H1 (cell line): ENCODE measurements around the gene DYRK1A. TPM values are rescaled to one million over a fixed set of nuclear protein-coding genes. Genes with fewer than 3 reads are reported as not detected.

Experiments
- CTCF ChIA-PET: fragments of 300-600 bp; sonication (Branson Sonifier 250); formaldehyde crosslinking; loops from one replicate; lab custom pipeline; 2021; ENCODE audit not compliant: partially characterized antibody; lab: Charles Lee
- POLR2A ChIA-PET: fragments of 300-600 bp; sonication (Branson Sonifier 250); formaldehyde crosslinking; loops from one replicate; lab custom pipeline; 2021; ENCODE audit warnings: inconsistent platforms; ENCODE audit not compliant: partially characterized antibody; lab: Charles Lee
- DNase-seq, 2 experiments: peaks; one replicate each; pipeline versions ENCODE4 v3.0.0 to v3.0.0-alpha.2; 2010 to 2022; ENCODE audit warnings: low spot score in 2 of 2, low read depth in 1 of 2, mixed read lengths in 1 of 2
- FAIRE-seq: peaks from 2 replicates; lab custom pipeline; 2011; peaks lifted over from hg19 to GRCh38; lab: Jason Lieb, UNC
- H2AFZ ChIP-seq: 2 replicates; pipeline ENCODE4 v1.8.1; 2012; ENCODE audit warnings: low read length, inconsistent platforms
- H2AK5ac ChIP-seq: 2 replicates; pipeline ENCODE4 v1.6.1; 2013; ENCODE audit warnings: low read depth, low read length
- H2BK120ac ChIP-seq: replicated peaks from 2 replicates; pipeline ENCODE3; 2013; ENCODE audit warnings: low read depth, low read length, inconsistent platforms
- H2BK12ac ChIP-seq: 2 replicates; pipeline ENCODE4 v1.6.1; 2013; ENCODE audit warnings: low read depth, low read length
- H2BK15ac ChIP-seq: 2 replicates; pipeline ENCODE4 v1.6.1; 2013; ENCODE audit warnings: low read length
- H2BK20ac ChIP-seq: 2 replicates; pipeline ENCODE4 v1.6.1; 2013; ENCODE audit warnings: low read length
- H2BK5ac ChIP-seq: 2 replicates; pipeline ENCODE4 v1.6.1; 2013; ENCODE audit warnings: low read depth, low read length
- H3K14ac ChIP-seq: 2 replicates; pipeline ENCODE4 v1.6.1; 2013; ENCODE audit warnings: inconsistent platforms; ENCODE audit not compliant: insufficient read length
- H3K18ac ChIP-seq: 2 replicates; pipeline ENCODE4 v1.6.1; 2013; ENCODE audit warnings: low read length; ENCODE audit errors: extremely low read depth
- H3K23ac ChIP-seq: 2 replicates; pipeline ENCODE4 v1.6.1; 2013; ENCODE audit warnings: inconsistent platforms; ENCODE audit not compliant: insufficient read length
- H3K23me2 ChIP-seq: 2 replicates; pipeline ENCODE4 v1.6.1; 2013; ENCODE audit warnings: low read depth, low read length
- H3K27ac ChIP-seq: 2 replicates; pipeline ENCODE4 v1.6.1; 2011; ENCODE audit warnings: low read depth, low read length, inconsistent platforms
- H3K27me3 ChIP-seq, 4 experiments: replicated peaks in 1 of 4; 1 replicate in 1 of 4; 2 replicates in 3 of 4; pipeline versions ENCODE4 v1.6.1 to v1.8.1; 2011 to 2013; ENCODE audit warnings: low read length in 3 of 4, mild to moderate bottlenecking in 3 of 4, inconsistent platforms in 2 of 4, mixed read lengths in 2 of 4, moderate library complexity in 1 of 4; ENCODE audit not compliant: control insufficient read depth in 3 of 4, insufficient read depth in 3 of 4; ENCODE audit errors: extremely low read depth in 1 of 4
- H3K36me3 ChIP-seq, 4 experiments: 2 replicates each; pipeline versions ENCODE4 v1.6.1 to v1.8.1; 2011 to 2013; ENCODE audit warnings: mild to moderate bottlenecking in 4 of 4, low read length in 3 of 4, moderate library complexity in 2 of 4, control low read depth in 1 of 4, inconsistent platforms in 1 of 4; ENCODE audit not compliant: insufficient read depth in 4 of 4, control insufficient read depth in 2 of 4
- H3K4ac ChIP-seq: replicated peaks from 2 replicates; pipeline ENCODE3; 2013; ENCODE audit warnings: low read length, low read depth, mixed read lengths, inconsistent platforms; ENCODE audit not compliant: insufficient read length
- H3K4me1 ChIP-seq, 4 experiments: replicated peaks in 1 of 4; 1 replicate in 1 of 4; 2 replicates in 3 of 4; pipeline versions ENCODE4 v1.6.1 to v1.8.1; 2011 to 2013; ENCODE audit warnings: low read length in 3 of 4, inconsistent platforms in 2 of 4, mixed read lengths in 1 of 4; ENCODE audit not compliant: insufficient read depth in 4 of 4, control insufficient read depth in 3 of 4
- H3K4me2 ChIP-seq, 2 experiments: 2 replicates each; pipeline versions ENCODE4 v1.6.1 to v1.8.1; 2011 to 2013; ENCODE audit warnings: low read depth in 2 of 2, low read length in 2 of 2, control low read depth in 1 of 2, inconsistent platforms in 1 of 2, mild to moderate bottlenecking in 1 of 2; ENCODE audit not compliant: insufficient read depth in 1 of 2
- H3K4me3 ChIP-seq, 4 experiments: fragments of 200-600, 300-600 bp in 1 of 4; sonication (generic), shearing (Covaris generic), sonication (Bioruptor Twin) in 1 of 4; 2 replicates each; pipeline versions ENCODE4 v1.5.1 to v1.8.1; 2011 to 2016; ENCODE audit warnings: low read length in 4 of 4, low read depth in 3 of 4, control low read depth in 2 of 4, inconsistent platforms in 2 of 4, mild to moderate bottlenecking in 2 of 4, mixed read lengths in 1 of 4, moderate library complexity in 1 of 4; ENCODE audit not compliant: insufficient read depth in 2 of 4; ENCODE audit errors: extremely low read depth in 1 of 4
- H3K56ac ChIP-seq: replicated peaks from 2 replicates; pipeline ENCODE3; 2013; ENCODE audit warnings: low read depth, mild to moderate bottlenecking, mixed read lengths, low read length, inconsistent platforms; ENCODE audit not compliant: insufficient read length
- H3K79me1 ChIP-seq: 2 replicates; pipeline ENCODE4 v1.6.1; 2013; ENCODE audit warnings: low read depth, low read length, control low read depth
- H3K79me2 ChIP-seq, 2 experiments: 2 replicates each; pipeline versions ENCODE4 v1.6.1 to v1.8.1; 2012 to 2013; ENCODE audit warnings: low read length in 2 of 2, mild to moderate bottlenecking in 2 of 2, inconsistent platforms in 1 of 2; ENCODE audit not compliant: insufficient read depth in 2 of 2, control insufficient read depth in 1 of 2
- H3K9ac ChIP-seq, 4 experiments: replicated peaks in 1 of 4; 1 replicate in 1 of 4; 2 replicates in 3 of 4; pipeline versions ENCODE4 v1.6.1 to v1.8.1; 2011 to 2013; ENCODE audit warnings: low read depth in 3 of 4, low read length in 3 of 4, control low read depth in 2 of 4, mild to moderate bottlenecking in 2 of 4, moderate library complexity in 2 of 4, inconsistent platforms in 1 of 4; ENCODE audit errors: extremely low read depth in 1 of 4
- H3K9me3 ChIP-seq, 2 experiments: 2 replicates each; pipeline versions ENCODE4 v1.6.1 to v1.8.1; 2012 to 2013; ENCODE audit warnings: mild to moderate bottlenecking in 2 of 2, moderate library complexity in 2 of 2, control low read depth in 1 of 2, inconsistent platforms in 1 of 2, low read depth in 1 of 2, low read length in 1 of 2, mixed read lengths in 1 of 2; ENCODE audit not compliant: insufficient read depth in 2 of 2
- H4K20me1 ChIP-seq, 2 experiments: replicated peaks in 1 of 2; 2 replicates each; pipeline versions ENCODE3 to v1.8.1; 2011 to 2013; ENCODE audit warnings: inconsistent platforms in 2 of 2, low read length in 2 of 2, mild to moderate bottlenecking in 1 of 2; ENCODE audit not compliant: insufficient read depth in 2 of 2, control insufficient read depth in 1 of 2
- H4K5ac ChIP-seq: 2 replicates; pipeline ENCODE4 v1.6.1; 2013; ENCODE audit warnings: low read length, low read depth, mixed read lengths, inconsistent platforms; ENCODE audit not compliant: insufficient read length
- H4K8ac ChIP-seq: 2 replicates; pipeline ENCODE4 v1.8.0; 2013; ENCODE audit warnings: mild to moderate bottlenecking, moderate library complexity, low read length, inconsistent platforms; ENCODE audit not compliant: insufficient read depth; ENCODE audit errors: extremely low read depth
- H4K91ac ChIP-seq: replicated peaks from 2 replicates; pipeline ENCODE3; 2013; ENCODE audit warnings: low read length, mixed read lengths, inconsistent platforms; ENCODE audit not compliant: insufficient read length
- ATF3 ChIP-seq: IDR thresholded peaks from 2 replicates; pipeline ENCODE4 v1.6.1; 2011; ENCODE audit warnings: low read depth, mild to moderate bottlenecking, low read length; ENCODE audit not compliant: insufficient read depth
- BRCA1 ChIP-seq: IDR thresholded peaks from 2 replicates; pipeline ENCODE4 v1.6.1; 2012; ENCODE audit warnings: low read depth, low read length, improper control_type of control experiment
- EGR1 ChIP-seq: IDR thresholded peaks from 2 replicates; pipeline ENCODE4 v1.6.1; 2011; ENCODE audit warnings: low read depth, low read length, borderline replicate concordance
- FOSL1 ChIP-seq: IDR thresholded peaks from 2 replicates; pipeline ENCODE4 v1.6.1; 2011; ENCODE audit warnings: mild to moderate bottlenecking, low read depth, low read length, moderate library complexity; ENCODE audit not compliant: insufficient read depth
- GABPA ChIP-seq: IDR thresholded peaks from 2 replicates; pipeline ENCODE4 v1.6.1; 2011; ENCODE audit warnings: mild to moderate bottlenecking, low read length, moderate library complexity, borderline replicate concordance; ENCODE audit not compliant: insufficient read depth
- MAX ChIP-seq: IDR thresholded peaks from 2 replicates; pipeline ENCODE4 v1.6.1; 2012; ENCODE audit warnings: inconsistent platforms
- NANOG ChIP-seq: IDR thresholded peaks from 2 replicates; pipeline ENCODE4 v1.6.1; 2011; ENCODE audit warnings: low read length, low read depth, mild to moderate bottlenecking, inconsistent platforms; ENCODE audit not compliant: insufficient read depth, poor library complexity, severe bottlenecking
- SIRT6 ChIP-seq: IDR thresholded peaks from one replicate; pipeline ENCODE4 v1.7.1; 2012; ENCODE audit warnings: low read length, inconsistent platforms
- SIX5 ChIP-seq: IDR thresholded peaks from 2 replicates; pipeline ENCODE4 v1.6.1; 2011; ENCODE audit warnings: mild to moderate bottlenecking, low read depth, low read length
- SP1 ChIP-seq: IDR thresholded peaks from 2 replicates; pipeline ENCODE4 v1.6.1; 2011; ENCODE audit warnings: low read depth, low read length
- YY1 ChIP-seq: IDR thresholded peaks from 2 replicates; pipeline ENCODE4 v1.6.1; 2011; ENCODE audit warnings: low read depth, mild to moderate bottlenecking, low read length
- ZNF274 ChIP-seq: IDR thresholded peaks from 2 replicates; pipeline ENCODE4 v1.7.0; 2012; ENCODE audit warnings: low read length, borderline replicate concordance; ENCODE audit errors: extremely low read depth
- WGBS, 2 experiments: shearing (Covaris generic) in 1 of 2; methylation state at CpG; one replicate each; pipeline versions ENCODE4 v1.1.6 to v1.1.7; 2013 to 2015; ENCODE audit warnings: low lambda C conversion rate in 2 of 2, mixed read lengths in 2 of 2, inconsistent platforms in 1 of 2, low coverage in 1 of 2, missing lambda C conversion rate in 1 of 2; ENCODE audit not compliant: insufficient replicate concordance in 2 of 2, insufficient coverage in 1 of 2, insufficient read length in 1 of 2; ENCODE audit errors: extremely low coverage in 1 of 2, missing lambda C conversion rate in 1 of 2; 5-methylcytosine and 5-hydroxymethylcytosine counted together
- polyA plus RNA-seq, 7 experiments: library from polyadenylated mRNA; depleted of rRNA in 3 of 7; stranded (reverse) in 5 of 7; unstranded in 2 of 7; fragments of >200 nt in 5 of 7; fragments of 200-250 nt in 2 of 7; gene quantifications; 1 replicate in 5 of 7; 2 replicates in 1 of 7; 4 replicates in 1 of 7; pipeline versions ENCODE4 v1.2.1 to v1.2.3, GENCODE V29; 2011 to 2013; ENCODE audit warnings: missing spikeins in 2 of 7, mixed read lengths in 2 of 7
- total RNA-seq: library from RNA; stranded (reverse); fragmentation: NEBNext Ultra II Directional; extraction: Animal tissue kit (Norgen Biotek cat#: 25700); gene quantifications from 2 replicates; pipeline ENCODE4 v1.2.1, GENCODE V29; 2021

The DYRK1A gene
- total and polyA plus RNA-seq, 2 of the 8 experiments (the other 6 are each of a cell fraction or from before 2014, with no cell fraction given), result 61.1 to 62.2 TPM

GRCh38 chr21:37338671-37339551, 27.7 kb upstream of the DYRK1A start:
- ChIA-PET CTCF (interaction anchor here (0.9 to 1.4 kb wide), 2 partner anchors 19 to 84 kb away, joined by 3 to 4 read pairs; no protein-coding TSS in a partner anchor), POLR2A (no interaction called here)
- Histone ChIP-seq H3K9me3 (no peaks in the 10 kb centered on the region), H2AFZ (no peak overlapping the region), H4K5ac (no peak overlapping the region), H2BK120ac (no peak overlapping the region), H2BK12ac (no peak overlapping the region), H3K4me2 (no peak overlapping the region), H3K4me3 (no peak overlapping the region), H3K79me2 (no peaks in the 10 kb centered on the region), H3K23me2 (no peaks in the 10 kb centered on the region), H3K56ac (no peak overlapping the region), H4K8ac (no peak overlapping the region), H3K4me1 (peaks cover 0 to 3% (median 0%) of the 10 kb centered on the region in 4 experiments; a peak in 1 of 7 replicates), H3K23ac (no peak overlapping the region), H2AK5ac (no peak overlapping the region), H3K79me1 (no peaks in the 10 kb centered on the region), H3K36me3 (no peaks in the 10 kb centered on the region), H3K27ac (no peak overlapping the region), H3K27me3 (no peaks in the 10 kb centered on the region), H4K20me1 (no peaks in the 10 kb centered on the region), H2BK20ac (no peak overlapping the region), H3K4ac (no peak overlapping the region), H2BK15ac (no peak overlapping the region), H3K18ac (no peak overlapping the region), H3K9ac (no peak overlapping the region), H3K14ac (no peak overlapping the region), H2BK5ac (no peak overlapping the region), H4K91ac (no peak overlapping the region)
- no peak for DNase-seq
- FAIRE-seq, result no peak
- WGBS, 2 experiments, result 71% methylated on average over 11 of the region's 11 CpGs; no CpG with 5 or more reads in 1 of the 2 experiments
- TF ChIP-seq EGR1 (no peak), MAX (no peak), SIX5 (no peak), YY1 (no peak), SIRT6 (no peak), ZNF274 (no peak), BRCA1 (no peak), ATF3 (no peak), SP1 (no peak), NANOG (no peak), FOSL1 (no peak), GABPA (no peak)
